T-cell (primary cell): ENCODE measurements around the gene WDR59. TPM values are rescaled to one million over a fixed set of nuclear protein-coding genes. Genes with fewer than 3 reads are reported as not detected.
A peak's percentile ranks its signal among the peaks of the same experiment; 100 is the strongest.

Experiments used
- ATAC-seq, 4 experiments: fragments of 200-7000 bp in 3 of 4; fragments of 150-1000 bp in 1 of 4; cut with Tn5 transposase; replicated peaks in 1 of 4; 1 replicate in 3 of 4; 2 replicates in 1 of 4; pipeline ENCODE4 v1.10.0; 2021; ENCODE audit warnings: moderate library complexity in 3 of 4, mild to moderate bottlenecking in 2 of 4, moderate number of reproducible peaks in 1 of 4
- CTCF ChIA-PET, 2 donors: fragments of 300-600 bp; sonication (Branson Sonifier 250); formaldehyde crosslinking; loops; one replicate each; lab custom pipeline; 2022; ENCODE audit warnings: antibody characterized with exemption in 2 of 2; lab: Charles Lee
- POLR2A ChIA-PET, 2 donors: fragments of 300-600 bp; sonication (Branson Sonifier 250); formaldehyde crosslinking; loops; one replicate each; lab custom pipeline; 2022; ENCODE audit warnings: antibody characterized with exemption in 2 of 2; lab: Charles Lee
- DNase-seq, 35 experiments: peaks; one replicate each; pipeline versions ENCODE4 v3.0.0 to v3.0.0-alpha.2; 2013 to 2023
- H3K27ac ChIP-seq: one replicate; pipeline ENCODE4 v1.5.1; 2013; ENCODE audit warnings: low read length
- H3K27me3 ChIP-seq, 2 experiments: replicated peaks in 1 of 2; 1 replicate in 1 of 2; 2 replicates in 1 of 2; pipeline versions ENCODE4 v1.6.1 to v1.7.0; 2013; ENCODE audit warnings: low read length in 1 of 2, mixed read lengths in 1 of 2; ENCODE audit not compliant: control insufficient read depth in 2 of 2, insufficient read depth in 2 of 2; ENCODE audit errors: extremely low read depth in 1 of 2
- H3K36me3 ChIP-seq, 2 donors: 1 replicate in 1 of 2; 2 replicates in 1 of 2; pipeline versions ENCODE4 v1.6.1 to v1.7.0; 2013; ENCODE audit warnings: low read length in 1 of 2; ENCODE audit not compliant: control insufficient read depth in 2 of 2, insufficient read depth in 1 of 2; ENCODE audit errors: extremely low read depth in 1 of 2
- H3K4me1 ChIP-seq, 2 experiments: 1 replicate in 1 of 2; 2 replicates in 1 of 2; pipeline versions ENCODE4 v1.6.1 to v1.7.0; 2013; ENCODE audit warnings: low read length in 2 of 2, mixed read lengths in 1 of 2; ENCODE audit not compliant: insufficient read depth in 2 of 2, control insufficient read depth in 1 of 2; ENCODE audit errors: extremely low read depth in 1 of 2
- H3K4me3 ChIP-seq, 2 donors: 1 replicate in 1 of 2; 2 replicates in 1 of 2; pipeline versions ENCODE4 v1.5.1 to v1.7.0; 2013; ENCODE audit warnings: mild to moderate bottlenecking in 2 of 2, low read length in 1 of 2, moderate library complexity in 1 of 2; ENCODE audit not compliant: control insufficient read depth in 1 of 2; ENCODE audit errors: extremely low read depth in 1 of 2
- H3K9me3 ChIP-seq: 2 replicates; pipeline ENCODE4 v1.7.0; 2013
- H3K27ac Mint-ChIP-seq, 2 donors: one replicate each; pipeline ENCODE4 v1.8.0; 2020 to 2021; ENCODE audit warnings: mild to moderate bottlenecking in 2 of 2, mixed read lengths in 2 of 2
- H3K27me3 Mint-ChIP-seq, 2 donors: one replicate each; pipeline ENCODE4 v1.8.0; 2021 to 2022; ENCODE audit warnings: mixed read lengths in 2 of 2
- H3K36me3 Mint-ChIP-seq: one replicate; pipeline ENCODE4 v1.8.0; 2021; ENCODE audit warnings: mixed read lengths
- H3K4me1 Mint-ChIP-seq, 3 donors: one replicate each; pipeline ENCODE4 v1.8.0; 2020 to 2022; ENCODE audit warnings: mixed read lengths in 3 of 3, mild to moderate bottlenecking in 1 of 3
- H3K4me3 Mint-ChIP-seq, 3 donors: one replicate each; pipeline ENCODE4 v1.8.0; 2020 to 2022; ENCODE audit warnings: mild to moderate bottlenecking in 3 of 3, mixed read lengths in 3 of 3, moderate library complexity in 3 of 3
- H3K9me3 Mint-ChIP-seq, 3 donors: one replicate each; pipeline ENCODE4 v1.8.0; 2020 to 2022; ENCODE audit warnings: mixed read lengths in 3 of 3
- WGBS: methylation state at CpG from one replicate; pipeline ENCODE4 v1.1.5; 2013; ENCODE audit warnings: missing lambda C conversion rate; ENCODE audit not compliant: insufficient coverage; 5-methylcytosine and 5-hydroxymethylcytosine counted together
- total RNA-seq, 35 experiments: library from RNA in 6 of 35; stranded (reverse) in 6 of 35; fragments of 120-200 nt in 1 of 35; gene quantifications; one replicate each; pipeline versions ENCODE4 v1.2.1 to v1.2.4 and lab custom pipeline; 2013 to 2026

Gene WDR59
- 100 to 1,000 TPM in 4 of 5 donors, 10 to 100 TPM in 1; 97.7 to 120 (median 108) TPM for total RNA-seq
- total RNA-seq (2013): 53.2 TPM
- 26.8 to 73.3 (median 53.6) reads per million in 29 experiments for total RNA-seq (lab: John Stamatoyannopoulos, UW)

GRCh38 chr16:74984529-74985296 is at the start of gene WDR59:
WDR59 (minus strand) TSS chr16:74985123; CDS start chr16:74985017, 106 bp downstream.
- H3K27ac ChIP-seq: peak within 1 kb of the TSS; percentile 71

GRCh38 chr16:75032655-75033054 is 47.7 kb upstream of the WDR59 start:
- ChIA-PET CTCF (interaction anchor here in 1 of 2 donors (0.8 kb wide), 1 partner anchor 78 kb away, joined by 3 read pairs; no protein-coding TSS in a partner anchor), POLR2A (no interaction called here)
- Mint-ChIP-seq H3K9me3 (peaks cover 0 to 2% (median 0%) of the 10 kb centered on the region in 3 donors), H3K4me1 (peaks cover 0 to 3% (median 3%) of the 10 kb centered on the region in 3 donors), H3K4me3 (no peak overlapping the region), H3K36me3 (peaks cover 6% of the 10 kb centered on the region), H3K27ac (no peak overlapping the region), H3K27me3 (no peaks in the 10 kb centered on the region)
- Histone ChIP-seq H3K4me1 (no peaks in the 10 kb centered on the region), H3K27me3 (no peaks in the 10 kb centered on the region), H3K27ac (no peak overlapping the region), H3K36me3 (no peaks in the 10 kb centered on the region), H3K9me3 (no peaks in the 10 kb centered on the region), H3K4me3 (no peak overlapping the region)
- no peak for DNase-seq
- ATAC-seq: no peak

More at GRCh38 chr16:74984529-74985296, at the start of gene WDR59:
- H3K27me3 ChIP-seq: peaks cover 0 to 3% of the 10 kb centered on the region in 2 experiments
- Mint-ChIP-seq H3K27me3 (no peaks in the 10 kb centered on the region), H3K4me3 (peak within 1 kb of the TSS; percentile 81 to 97 (median 89)), H3K9me3 (no peaks in the 10 kb centered on the region), H3K27ac (peak within 1 kb of the TSS; percentile 76 to 91), H3K36me3 (no peaks in the 10 kb centered on the region), H3K4me1 (peaks cover 13 to 25% (median 21%) of the 10 kb centered on the region in 3 donors)
- no peaks in the 10 kb centered on the region for H3K36me3 ChIP-seq
- ATAC-seq (peak; percentile 97 to 99 (median 99)), DNase-seq (peak; percentile 91 to 100 (median 99))
- H3K4me3 ChIP-seq: peak within 1 kb of the TSS; percentile 97 to 99
- peaks cover 7 to 26% of the 10 kb centered on the region in 2 experiments for H3K4me1 ChIP-seq
- ChIA-PET POLR2A (interaction anchor here in 1 of 2 donors (0.6 to 1.2 kb wide), 9 partner anchors 29 to 580 kb away, joined by 3 to 14 read pairs (median 6); partner anchors contain the start of genes CFDP1 and RFWD3), CTCF (interaction anchor here (0.6 to 2.5 kb wide), 20 partner anchors 9 to 663 kb away, joined by 3 to 18 read pairs (median 4); partner anchors contain the start of genes ZNRF1 (in 2 of the 2), KARS1 (in 1 of the 2) and TERF2IP (in 1 of the 2))
- under 1% methylated on average over 40 of the region's 68 CpGs for WGBS
- no peaks in the 10 kb centered on the region for H3K9me3 ChIP-seq

GRCh38 chr16:75029854-75030253 is 44.9 kb upstream of the WDR59 start:
- CTCF ChIA-PET: no interaction called here
- ATAC-seq (no peak), DNase-seq (no peak)
- Histone ChIP-seq H3K36me3 (no peaks in the 10 kb centered on the region), H3K4me1 (peaks cover 0 to 2% of the 10 kb centered on the region in 2 experiments), H3K27me3 (no peaks in the 10 kb centered on the region), H3K9me3 (no peaks in the 10 kb centered on the region), H3K27ac (no peak overlapping the region), H3K4me3 (no peak overlapping the region)
- no peak overlapping the region for H3K4me3 Mint-ChIP-seq
- H3K9me3 Mint-ChIP-seq: no peaks in the 10 kb centered on the region
- H3K27me3 Mint-ChIP-seq: no peaks in the 10 kb centered on the region
- peaks cover 6% of the 10 kb centered on the region in 3 donors for H3K4me1 Mint-ChIP-seq
- H3K36me3 Mint-ChIP-seq: no peaks in the 10 kb centered on the region
- POLR2A ChIA-PET: interaction anchor here in 1 of 2 donors (0.6 kb wide), 1 partner anchor 95 kb away, joined by 5 read pairs; no protein-coding TSS in a partner anchor
- H3K27ac Mint-ChIP-seq: no peak overlapping the region

GRCh38 chr16:75028544-75029135 is 43.7 kb upstream of the WDR59 start:
- Histone ChIP-seq H3K4me3 (no peak overlapping the region), H3K4me1 (peaks cover 3 to 8% of the 10 kb centered on the region in 2 experiments), H3K9me3 (no peaks in the 10 kb centered on the region), H3K27me3 (no peaks in the 10 kb centered on the region), H3K36me3 (no peaks in the 10 kb centered on the region), H3K27ac (no peak overlapping the region)
- Mint-ChIP-seq H3K27ac (no peak overlapping the region), H3K9me3 (no peaks in the 10 kb centered on the region), H3K27me3 (no peaks in the 10 kb centered on the region), H3K36me3 (no peaks in the 10 kb centered on the region), H3K4me3 (no peak overlapping the region), H3K4me1 (peaks cover 14 to 16% (median 15%) of the 10 kb centered on the region in 3 donors)
- CTCF ChIA-PET: no interaction called here
- WGBS: 87% methylated on average over 3 of the region's 4 CpGs
- DNase-seq: no peak
- no peak for ATAC-seq
- POLR2A ChIA-PET: no interaction called here

- CTCF ChIA-PET: no interaction called here
- H3K4me1 Mint-ChIP-seq: peaks cover 14 to 18% (median 15%) of the 10 kb centered on the region in 3 donors
Measured at GRCh38 chr16:75027520-75028300, 42.8 kb upstream of the WDR59 start.

More at GRCh38 chr16:75027520-75028300, 42.8 kb upstream of the WDR59 start:
- H3K4me3 Mint-ChIP-seq: no peak overlapping the region
- POLR2A ChIA-PET: interaction anchor here in 1 of 2 donors (0.6 kb wide), 1 partner anchor 63 kb away, joined by 3 read pairs; no protein-coding TSS in a partner anchor
- H3K27ac Mint-ChIP-seq: no peak overlapping the region
- H3K9me3 Mint-ChIP-seq: peaks cover 0 to 1% (median 0%) of the 10 kb centered on the region in 3 donors
- WGBS: 100% methylated on average over 3 of the region's 6 CpGs
- no peaks in the 10 kb centered on the region for H3K36me3 ChIP-seq
- no peak for ATAC-seq
- H3K36me3 Mint-ChIP-seq: peaks cover 5% of the 10 kb centered on the region
- H3K9me3 ChIP-seq: no peaks in the 10 kb centered on the region
- H3K4me3 ChIP-seq: no peak overlapping the region
- H3K27me3 ChIP-seq: no peaks in the 10 kb centered on the region
- DNase-seq: no peak
- H3K27me3 Mint-ChIP-seq: no peaks in the 10 kb centered on the region
- peaks cover 3 to 8% of the 10 kb centered on the region in 2 experiments for H3K4me1 ChIP-seq
- no peak overlapping the region for H3K27ac ChIP-seq
